ENCODE results near the gene TSPAN6.

- TF ChIP-seq CTCF (IDR thresholded peaks at IDR 0.05) (no peak), POLR2AphosphoS5 (IDR thresholded peaks at IDR 0.05) (no peak), POLR2A (IDR thresholded peaks at IDR 0.05) (no peak), EP300 (IDR thresholded peaks at IDR 0.05) (no peak)
Measured at GRCh38 chrX:100663642-100664041, 27.0 kb upstream of the TSPAN6 start.
